Activated T-helper 2 cell treated with anti-CD3 and anti-CD28 coated beads, Interferon-gamma antibody, Interleukin-2, Interleukin-4, amounts not matched to agents 10 μg/mL and 5 μg/mL and 100 μg/mL, durations not matched to agents 14 hours and 24 hours and 36 hours (primary cell): ENCODE measurements around the gene TMOD4. TPM values are rescaled to one million over a fixed set of nuclear protein-coding genes. Genes with fewer than 3 reads are reported as not detected.

Experiments
- DNase-seq: peaks from one replicate; pipeline ENCODE4 v3.0.0; 2021; ENCODE audit warnings: low spot score
- H3K27ac Mint-ChIP-seq: one replicate; pipeline ENCODE4 v1.8.0; 2021; ENCODE audit warnings: mixed read lengths
- H3K27me3 Mint-ChIP-seq: one replicate; pipeline ENCODE4 v1.8.0; 2021; ENCODE audit warnings: low read depth, mixed read lengths
- H3K36me3 Mint-ChIP-seq: one replicate; pipeline ENCODE4 v1.8.0; 2021; ENCODE audit warnings: low read depth, mixed read lengths
- H3K4me1 Mint-ChIP-seq: one replicate; pipeline ENCODE4 v1.8.0; 2021; ENCODE audit warnings: low read depth, mixed read lengths
- H3K4me3 Mint-ChIP-seq: one replicate; pipeline ENCODE4 v1.8.0; 2021; ENCODE audit warnings: low read depth, mild to moderate bottlenecking, moderate library complexity, mixed read lengths
- H3K9me3 Mint-ChIP-seq: one replicate; pipeline ENCODE4 v1.8.0; 2021; ENCODE audit warnings: mixed read lengths
- intact Hi-C: fragments of 100-400 bp; cut with micrococcal nuclease; formaldehyde crosslinking; loops from one replicate; pipeline ENCODE4 v1.15.1; 2023
- total RNA-seq: library from RNA; stranded (reverse); gene quantifications from 2 replicates; pipeline ENCODE4 v1.2.3, GENCODE V29; 2022

The TMOD4 gene
- total RNA-seq, 1 donor from 2014 or later = 1.0 TPM

DNA sequence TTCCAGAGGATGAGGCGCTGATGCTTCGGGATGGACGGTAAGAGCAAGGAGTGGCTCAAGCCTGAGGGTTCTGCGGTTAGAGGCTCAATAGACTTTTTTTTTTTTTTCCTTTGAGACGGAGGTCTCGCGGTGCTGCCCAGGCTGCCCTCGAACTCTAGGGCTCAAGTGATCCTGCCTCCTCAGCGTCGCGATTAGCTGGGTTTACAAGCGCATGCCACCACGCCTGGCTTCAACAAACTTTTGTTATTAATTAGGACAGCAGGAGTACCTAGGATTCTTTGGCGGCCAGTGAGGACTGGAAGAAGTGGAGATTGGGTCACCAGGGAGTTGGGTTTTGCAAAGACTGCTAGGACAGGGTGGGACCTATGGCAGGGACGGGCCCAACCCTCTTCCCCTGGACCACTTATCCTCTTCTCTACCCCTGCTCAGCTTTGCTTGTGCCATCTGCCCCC is 9.2 kb downstream of the TMOD4 start:
- Mint-ChIP-seq H3K27ac (peak overlapping the region; percentile 91), H3K4me1 (peaks cover 34% of the 10 kb centered on the region), H3K9me3 (no peaks in the 10 kb centered on the region), H3K4me3 (peak overlapping the region; percentile 91), H3K36me3 (peaks cover 64% of the 10 kb centered on the region), H3K27me3 (no peaks in the 10 kb centered on the region)
- intact Hi-C loops = no loop called here
- no peak for DNase-seq

DNA sequence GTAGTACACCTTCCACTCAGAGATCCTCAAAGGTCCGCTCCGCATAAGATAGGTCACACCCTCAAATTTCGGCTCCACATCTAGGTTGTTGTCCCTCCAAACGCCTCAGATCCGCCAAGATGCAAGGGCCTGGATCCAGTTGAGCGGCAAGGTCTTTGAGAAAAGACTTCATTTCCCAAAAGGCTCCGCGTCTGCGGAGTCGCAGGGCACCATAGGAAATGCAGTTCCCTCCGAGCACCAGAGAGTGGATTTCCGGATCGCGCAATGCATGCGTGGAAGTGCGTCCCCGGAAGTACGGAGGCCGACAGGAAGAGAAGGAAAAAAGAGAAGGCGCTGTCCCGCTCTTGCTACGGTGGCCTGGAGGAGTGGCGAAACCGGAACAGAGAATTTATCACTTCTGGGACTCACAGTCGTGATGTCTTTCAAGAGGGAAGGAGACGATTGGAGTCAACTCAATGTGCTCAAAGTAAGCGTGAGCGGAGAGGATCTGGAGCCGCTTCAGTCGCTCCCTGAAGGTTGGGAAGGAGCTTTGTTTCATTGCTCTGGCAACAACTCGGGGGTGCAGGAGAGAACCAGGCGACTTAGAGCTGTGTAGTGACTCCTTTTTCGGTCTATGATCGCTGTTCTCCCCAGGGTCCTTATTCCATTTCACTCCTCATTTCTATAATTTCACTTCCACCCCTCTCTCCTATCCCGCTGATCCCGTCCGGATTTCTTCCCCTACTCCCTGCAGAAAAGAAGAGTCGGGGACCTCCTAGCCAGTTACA is 9.9 kb downstream of the TMOD4 start, which contains the start of the genes LYSMD1 and SCNM1:
Gene LYSMD1, minus strand, starts transcription at position 165 of the 767 bp plus-strand sequence. CDS start 644 bp downstream, outside the sequence.
Gene SCNM1, plus strand, starts transcription at position 407 of the 767 bp plus-strand sequence. Its CDS starts 9 bp downstream, at position 416.
- H3K27me3 Mint-ChIP-seq = no peaks in the 10 kb centered on the region
- intact Hi-C loops = loop anchor here (1.0 to 2.0 kb wide), 3 partner anchors 9 to 33 kb away; partner anchors contain the start of genes PIP5K1A and VPS72
- peaks cover 36% of the 10 kb centered on the region for H3K4me1 Mint-ChIP-seq
- H3K9me3 Mint-ChIP-seq = no peaks in the 10 kb centered on the region
- H3K36me3 Mint-ChIP-seq = peaks cover 67% of the 10 kb centered on the region
- H3K27ac Mint-ChIP-seq = peak within 1 kb of the TSS; percentile 91
- peak within 1 kb of the TSS; percentile 91 for H3K4me3 Mint-ChIP-seq
- peak; percentile 97 for DNase-seq

DNA sequence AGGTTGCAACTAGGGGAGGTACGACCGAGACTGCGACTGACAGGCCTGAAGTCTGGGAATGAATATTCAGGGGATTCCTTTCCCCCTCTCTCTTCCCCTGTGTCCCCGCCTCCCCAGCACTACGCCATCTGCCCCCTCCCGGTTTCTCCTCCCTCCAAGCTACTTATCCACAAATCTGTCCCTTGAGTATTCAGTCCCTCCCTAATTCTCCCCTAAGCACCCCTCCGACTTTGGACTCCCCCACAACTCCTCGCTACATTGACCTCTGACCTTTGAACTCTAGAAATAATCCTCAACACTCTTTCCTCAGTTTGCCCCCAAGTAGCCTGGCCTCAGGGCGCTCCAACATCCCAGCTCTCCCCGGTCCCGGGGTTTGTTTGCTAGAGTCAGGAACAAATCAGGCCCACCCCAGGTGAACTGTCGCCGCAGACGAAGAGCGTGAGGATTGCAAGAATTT is 10.5 kb downstream of the TMOD4 start:
- Mint-ChIP-seq H3K36me3 (peaks cover 69% of the 10 kb centered on the region), H3K9me3 (no peaks in the 10 kb centered on the region), H3K4me1 (peaks cover 39% of the 10 kb centered on the region), H3K4me3 (peak overlapping the region; percentile 91), H3K27me3 (no peaks in the 10 kb centered on the region), H3K27ac (peak overlapping the region; percentile 91)
- intact Hi-C loops = loop anchor here (1.0 to 2.0 kb wide), 3 partner anchors 8 to 33 kb away; partner anchors contain the start of genes PIP5K1A and VPS72
- DNase-seq = no peak

DNA sequence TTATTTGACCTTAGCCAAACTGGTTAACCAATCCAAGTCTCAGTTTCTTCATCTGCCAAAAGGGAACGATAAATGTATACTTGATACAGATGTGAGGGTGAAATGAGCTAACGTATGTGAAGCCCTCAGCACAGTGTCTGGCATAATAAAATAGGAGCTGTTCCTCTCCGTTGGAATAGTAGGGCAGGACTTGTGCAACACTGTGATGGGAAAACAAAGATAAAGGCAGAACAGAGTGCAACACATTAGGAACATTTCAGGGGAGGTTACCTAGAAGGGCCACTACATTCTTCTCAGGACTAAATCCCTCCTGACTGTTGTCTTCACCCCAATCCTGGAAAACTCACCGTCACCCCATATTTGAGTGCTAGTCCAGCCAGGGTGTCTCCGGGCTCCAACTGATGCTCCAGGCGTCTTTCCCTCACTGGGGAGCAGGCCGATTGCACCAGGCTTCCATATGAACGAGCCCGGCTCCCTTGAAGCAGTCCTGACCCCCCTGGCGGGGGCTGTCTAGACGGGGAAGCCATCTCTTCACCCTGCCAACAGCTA is 11.0 kb downstream of the TMOD4 start:
- peak overlapping the region; percentile 91 for H3K4me3 Mint-ChIP-seq
- intact Hi-C loops = loop anchor here (1.0 to 2.0 kb wide), 3 partner anchors 8 to 34 kb away; partner anchors contain the start of genes PIP5K1A and VPS72
- DNase-seq = no peak
- H3K27ac Mint-ChIP-seq = peak overlapping the region; percentile 91
- H3K4me1 Mint-ChIP-seq = peaks cover 43% of the 10 kb centered on the region
- no peaks in the 10 kb centered on the region for H3K9me3 Mint-ChIP-seq
- peaks cover 69% of the 10 kb centered on the region for H3K36me3 Mint-ChIP-seq
- H3K27me3 Mint-ChIP-seq = no peaks in the 10 kb centered on the region

DNA sequence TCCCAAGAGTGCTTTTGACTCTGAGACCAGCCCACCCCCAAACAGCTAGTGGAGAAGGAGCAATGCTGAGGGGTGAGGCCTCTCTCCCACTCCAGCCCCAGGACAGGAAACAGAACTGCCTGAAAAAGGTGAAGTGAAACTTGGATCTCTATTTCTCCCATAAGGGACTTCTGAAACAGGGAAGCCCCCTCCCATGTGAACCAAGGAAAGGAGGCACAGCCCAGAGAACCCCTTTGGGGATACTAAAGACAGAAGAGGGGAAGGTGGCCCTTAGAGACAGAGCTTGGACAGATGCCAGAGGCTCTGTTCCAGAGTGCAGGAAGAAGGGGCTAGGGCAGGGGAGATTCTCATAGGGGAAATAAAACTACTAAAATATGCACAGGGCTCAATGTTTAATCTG is 16.4 kb downstream of the TMOD4 start:
- peaks cover 65% of the 10 kb centered on the region for H3K36me3 Mint-ChIP-seq
- intact Hi-C loops = loop anchor here (5.0 to 10.0 kb wide), 3 partner anchors 235 to 925 kb away; partner anchors contain the start of genes ANP32E and SETDB1
- peaks cover 50% of the 10 kb centered on the region for H3K4me1 Mint-ChIP-seq
- peak overlapping the region; percentile 32 for H3K4me3 Mint-ChIP-seq
- H3K27ac Mint-ChIP-seq = peak overlapping the region; percentile 82
- DNase-seq = no peak
- H3K9me3 Mint-ChIP-seq = no peaks in the 10 kb centered on the region
- no peaks in the 10 kb centered on the region for H3K27me3 Mint-ChIP-seq

DNA sequence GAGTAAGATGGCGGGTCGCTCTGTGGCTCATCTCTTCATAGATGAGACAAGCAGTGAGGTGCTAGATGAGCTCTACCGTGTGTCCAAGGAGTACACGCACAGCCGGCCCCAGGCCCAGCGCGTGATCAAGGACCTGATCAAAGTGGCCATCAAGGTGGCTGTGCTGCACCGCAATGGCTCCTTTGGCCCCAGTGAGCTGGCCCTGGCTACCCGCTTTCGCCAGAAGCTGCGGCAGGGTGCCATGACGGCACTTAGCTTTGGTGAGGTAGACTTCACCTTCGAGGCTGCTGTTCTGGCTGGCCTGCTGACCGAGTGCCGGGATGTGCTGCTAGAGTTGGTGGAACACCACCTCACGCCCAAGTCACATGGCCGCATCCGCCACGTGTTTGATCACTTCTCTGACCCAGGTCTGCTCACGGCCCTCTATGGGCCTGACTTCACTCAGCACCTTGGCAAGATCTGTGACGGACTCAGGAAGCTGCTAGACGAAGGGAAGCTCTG is 17.0 kb downstream of the TMOD4 start:
- Mint-ChIP-seq H3K9me3 (no peaks in the 10 kb centered on the region), H3K4me3 (peak overlapping the region; percentile 99), H3K27me3 (no peaks in the 10 kb centered on the region), H3K36me3 (peaks cover 60% of the 10 kb centered on the region), H3K4me1 (peaks cover 47% of the 10 kb centered on the region), H3K27ac (peak overlapping the region; percentile 99)
- intact Hi-C loops = loop anchor here (5.0 to 10.0 kb wide), 3 partner anchors 234 to 924 kb away; partner anchors contain the start of genes ANP32E and SETDB1
- DNase-seq = no peak

- DNase-seq = no peak
- intact Hi-C loops = loop anchor here (5.0 to 10.0 kb wide), 3 partner anchors 234 to 924 kb away; partner anchors contain the start of genes ANP32E and SETDB1
- H3K9me3 Mint-ChIP-seq = no peaks in the 10 kb centered on the region
- peak overlapping the region; percentile 99 for H3K27ac Mint-ChIP-seq
- H3K36me3 Mint-ChIP-seq = peaks cover 57% of the 10 kb centered on the region
- H3K4me3 Mint-ChIP-seq = peak overlapping the region; percentile 99
- peaks cover 47% of the 10 kb centered on the region for H3K4me1 Mint-ChIP-seq
- no peaks in the 10 kb centered on the region for H3K27me3 Mint-ChIP-seq
Measured at GRCh38 chr1:151158326-151158725, 17.5 kb downstream of the TMOD4 start.

DNA sequence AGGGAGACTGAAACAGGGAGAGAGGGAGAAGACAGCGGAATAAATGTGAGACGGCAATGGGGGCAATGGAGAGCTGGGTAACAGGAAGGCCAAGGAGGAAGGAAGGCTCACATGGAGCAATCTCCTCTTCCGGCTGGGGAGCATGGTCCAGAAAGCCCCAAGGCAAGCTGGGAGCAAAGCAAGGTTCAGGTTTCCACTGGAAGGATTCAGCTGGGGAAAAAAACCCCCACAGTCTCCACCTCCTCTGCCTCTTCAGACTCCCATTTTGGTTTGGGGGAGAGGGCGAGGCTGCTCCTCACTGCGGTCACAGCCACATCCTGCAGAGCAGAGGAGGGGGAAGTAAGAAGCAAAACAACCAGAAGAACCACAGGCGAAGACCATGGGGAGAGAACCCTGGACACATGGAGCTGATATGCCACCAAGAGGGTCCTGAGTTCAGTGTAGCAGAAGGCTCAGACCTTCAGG is 18.7 kb downstream of the TMOD4 start:
- Mint-ChIP-seq H3K36me3 (peaks cover 50% of the 10 kb centered on the region), H3K9me3 (no peaks in the 10 kb centered on the region), H3K27ac (peak overlapping the region; percentile 99), H3K27me3 (no peaks in the 10 kb centered on the region), H3K4me1 (peaks cover 40% of the 10 kb centered on the region), H3K4me3 (peak overlapping the region; percentile 99)
- intact Hi-C loops = loop anchor here (1.0 to 10.0 kb wide), 7 partner anchors 8 to 922 kb away; partner anchors contain the start of genes ANP32E, CDC42SE1, LYSMD1 and PIP5K1A
- peak; percentile 71 for DNase-seq

- H3K4me1 Mint-ChIP-seq = peaks cover 37% of the 10 kb centered on the region
- peak within 1 kb of the TSS; percentile 99 for H3K4me3 Mint-ChIP-seq
- no peaks in the 10 kb centered on the region for H3K27me3 Mint-ChIP-seq
- intact Hi-C loops = loop anchor here (1.0 to 10.0 kb wide), 9 partner anchors 9 to 922 kb away; partner anchors contain the start of genes ANP32E, CDC42SE1, GABPB2 and PIP5K1A
- peak; percentile 71 for DNase-seq
- H3K9me3 Mint-ChIP-seq = no peaks in the 10 kb centered on the region
- H3K36me3 Mint-ChIP-seq = peaks cover 45% of the 10 kb centered on the region
- peak within 1 kb of the TSS; percentile 99 for H3K27ac Mint-ChIP-seq
Measured at GRCh38 chr1:151156515-151156819, 19.3 kb downstream of the TMOD4 start, which contains the start of gene TNFAIP8L2. TNFAIP8L2 (plus strand) TSS chr1:151156649; CDS start chr1:151158698, 2,049 bp downstream.

GRCh38 chr1:151147665-151148064 is 28.1 kb downstream of the TMOD4 start:
- DNase-seq = no peak
- Mint-ChIP-seq H3K4me3 (peak overlapping the region; percentile 88), H3K27me3 (peaks cover 16% of the 10 kb centered on the region), H3K9me3 (no peaks in the 10 kb centered on the region), H3K4me1 (peaks cover 10% of the 10 kb centered on the region), H3K36me3 (no peaks in the 10 kb centered on the region), H3K27ac (no peak overlapping the region)
- intact Hi-C loops = loop anchor here (1.0 kb wide), 1 partner anchor 9 kb away; the partner anchor contains the start of gene TNFAIP8L2

DNA sequence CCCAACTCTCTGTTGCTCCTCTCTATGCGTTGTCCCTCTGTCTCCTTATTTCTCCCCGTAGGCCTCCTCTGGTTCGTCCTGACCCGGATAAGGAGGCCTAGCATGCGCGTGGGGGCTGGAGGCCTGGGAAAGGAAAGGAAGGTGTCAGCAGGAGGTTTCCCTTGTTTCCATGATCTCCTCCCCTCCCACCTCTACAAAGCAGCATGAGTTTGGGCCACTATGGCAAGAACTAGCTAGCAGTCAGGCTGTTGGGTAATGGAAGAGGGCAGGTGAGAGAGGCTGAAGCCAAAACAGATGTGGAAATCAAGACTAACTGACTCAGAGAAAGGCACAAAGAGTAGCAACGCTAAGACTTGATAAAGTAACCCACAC is 28.7 kb downstream of the TMOD4 start:
- no peak for DNase-seq
- H3K4me3 Mint-ChIP-seq = peak overlapping the region; percentile 88
- H3K9me3 Mint-ChIP-seq = no peaks in the 10 kb centered on the region
- no peaks in the 10 kb centered on the region for H3K36me3 Mint-ChIP-seq
- intact Hi-C loops = loop anchor here (1.0 kb wide), 1 partner anchor 9 kb away; the partner anchor contains the start of gene TNFAIP8L2
- peaks cover 10% of the 10 kb centered on the region for H3K4me1 Mint-ChIP-seq
- no peak overlapping the region for H3K27ac Mint-ChIP-seq
- peaks cover 16% of the 10 kb centered on the region for H3K27me3 Mint-ChIP-seq
